GOT3 (cell line): ENCODE measurements around the gene GIMAP8.
"Not testable (repeated sequence)": the region's sequence is repeated elsewhere in the genome, so short reads cannot be mapped to it uniquely, and the experiment has no call there.

ENCODE experiments used
- DNase-seq: peaks from one replicate; lab custom pipeline; 2025; ENCODE audit warnings: mixed read lengths; lab: John Stamatoyannopoulos, UW

The GIMAP8 gene

GRCh38 chr7:150514748-150515222 lies 64.4 kb downstream of the GIMAP8 start, which contains the start of gene GIMAP7:
TSS of gene GIMAP7 (plus strand) at chr7:150514872. CDS start at chr7:150519975, 5,103 bp downstream.
- DNase-seq, result no peak

- DNase-seq, result no peak
These were observed 65.1 kb downstream of the GIMAP8 start for GRCh38 chr7:150515248-150516147.

- DNase-seq, result no peak
These were observed 66.7 kb downstream of the GIMAP8 start for GRCh38 chr7:150516956-150517745.

- no peak for DNase-seq
These were observed 68.9 kb downstream of the GIMAP8 start for GRCh38 chr7:150519310-150519709.

- no peak for DNase-seq
These were observed 69.7 kb downstream of the GIMAP8 start for GRCh38 chr7:150520145-150520544.

GRCh38 chr7:150522931-150523330 lies 72.5 kb downstream of the GIMAP8 start:
- not testable (repeated sequence) for DNase-seq

- no peak for DNase-seq
These were observed 73.6 kb downstream of the GIMAP8 start for GRCh38 chr7:150524018-150524417.
